CD4-positive, alpha-beta T cell treated with Interleukin-21 for 1 hour (primary cell): ENCODE results near the gene ALOX12B.
A peak's percentile ranks its signal among the peaks of the same experiment; 100 is the strongest.
"Not testable (repeated sequence)": the region's sequence is repeated elsewhere in the genome, so short reads cannot be mapped to it uniquely, and the experiment has no call there.

Source experiments
- DNase-seq: peaks from one replicate; pipeline ENCODE4 v3.0.0-alpha.2; 2020

The ALOX12B gene

GRCh38 chr17:8041249-8041928, 46.1 kb downstream of the ALOX12B start:
- peak; percentile 52 for DNase-seq

DNA sequence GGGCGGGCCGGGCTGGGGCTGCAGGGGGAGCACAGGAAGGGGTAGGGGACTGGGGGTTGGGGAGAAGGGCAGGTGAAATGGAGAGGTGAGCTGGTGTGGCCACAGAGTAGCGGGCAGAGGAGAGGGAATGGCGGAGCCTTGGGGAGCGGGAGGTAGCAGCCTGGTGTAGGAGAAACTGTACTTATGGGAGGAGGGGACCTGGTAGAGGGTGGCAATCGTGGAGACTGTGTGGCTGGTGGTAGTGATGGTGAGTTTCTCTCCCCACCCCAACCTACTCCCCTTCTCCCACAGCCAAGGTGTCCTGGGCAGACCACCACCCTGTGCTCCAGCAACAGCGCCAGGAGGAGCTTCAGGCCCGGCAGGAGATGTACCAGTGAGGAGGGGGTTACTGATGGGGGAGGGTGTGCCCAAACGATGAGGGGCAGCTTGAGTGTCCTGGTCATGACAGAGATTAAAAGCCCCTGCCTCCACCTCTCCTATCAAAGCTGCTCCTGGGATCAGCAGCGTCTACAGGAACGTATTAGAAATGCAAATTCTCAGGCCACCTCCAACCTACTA, 47.8 kb downstream of the ALOX12B start:
- DNase-seq: no peak

GRCh38 chr17:8038954-8039610, 48.4 kb downstream of the ALOX12B start, which contains the start of gene ALOX15B:
ALOX15B (plus strand) TSS chr17:8039059; CDS start chr17:8039156, 97 bp downstream.
- no peak for DNase-seq

- DNase-seq: no peak
These were observed 55.1 kb downstream of the ALOX12B start for GRCh38 chr17:8032442-8032841.

- no peak for DNase-seq
These were observed 55.6 kb downstream of the ALOX12B start for GRCh38 chr17:8031950-8032349.

DNA sequence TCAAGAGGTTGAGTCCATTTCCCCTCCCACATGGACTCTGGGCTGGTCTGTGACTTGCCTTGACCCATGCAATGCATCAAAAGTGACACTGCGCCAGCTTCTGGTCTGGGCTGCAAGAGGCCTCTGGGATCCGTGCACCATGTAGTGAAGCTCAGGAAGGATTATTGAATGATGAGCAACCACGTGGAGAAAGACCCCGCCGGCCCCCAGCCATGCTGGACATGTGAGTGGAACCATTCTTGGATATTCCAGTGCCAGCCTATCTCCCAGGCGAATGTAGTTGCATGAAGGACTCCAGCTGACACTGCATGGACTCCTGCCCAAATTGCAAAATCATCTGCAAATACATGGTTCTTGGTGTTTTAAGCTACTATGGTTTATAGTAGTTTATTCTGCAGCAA, 56.3 kb downstream of the ALOX12B start:
- DNase-seq: no peak

DNA sequence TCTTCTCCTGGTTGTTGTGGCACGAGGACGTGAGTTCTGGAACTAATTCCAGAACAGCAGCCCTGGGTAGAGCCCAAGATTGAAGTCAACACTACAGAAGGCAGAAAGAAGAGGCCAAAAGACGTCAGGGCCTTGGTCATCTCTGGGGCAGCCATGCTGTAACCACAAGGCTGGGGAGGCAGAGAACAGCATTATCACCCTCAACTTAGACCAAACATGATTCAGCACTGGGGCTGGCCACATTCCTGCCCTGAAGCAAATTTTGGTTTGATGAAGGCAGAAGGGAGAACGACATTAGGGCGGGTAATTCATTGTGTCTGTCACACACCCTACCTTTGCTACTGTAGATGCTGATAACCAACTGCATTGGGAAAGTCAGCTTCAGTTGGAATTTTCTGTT, 58.4 kb downstream of the ALOX12B start:
- DNase-seq: no peak

DNA sequence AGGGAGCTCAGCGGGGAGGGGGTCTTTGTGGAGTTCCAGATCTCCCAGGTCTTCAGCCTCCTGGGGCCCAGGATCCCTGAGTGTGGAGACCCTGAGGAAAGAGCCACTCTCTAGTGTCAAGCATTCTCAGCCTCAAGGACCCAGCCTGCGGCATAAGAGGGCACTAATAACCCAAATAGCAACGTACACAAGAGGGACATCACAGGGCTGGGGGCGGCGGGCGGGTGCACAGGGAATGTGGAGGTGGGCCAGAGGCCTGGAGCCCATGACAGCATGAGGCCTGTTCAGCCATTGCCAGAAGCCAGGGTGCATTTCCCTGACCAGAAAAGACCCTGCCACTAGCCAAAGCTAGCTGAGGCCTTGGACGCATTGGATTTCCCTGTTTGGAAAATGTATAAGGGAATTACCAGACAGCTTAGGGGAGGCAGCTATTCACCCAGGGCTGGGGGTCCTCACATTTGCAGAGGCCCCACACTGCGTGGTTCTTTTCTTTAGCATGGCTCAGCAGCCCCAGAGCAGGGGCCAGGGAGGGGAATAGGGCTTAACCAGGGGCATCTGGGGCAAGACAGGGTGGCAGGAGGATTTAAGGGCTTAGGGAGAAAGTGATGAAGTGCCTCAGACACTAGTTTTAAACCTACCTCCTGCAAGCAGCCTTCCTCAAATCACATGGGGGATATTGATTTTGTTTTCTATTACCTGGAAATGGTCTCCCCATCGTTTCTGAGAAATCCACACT, 62.2 kb downstream of the ALOX12B start:
- no peak for DNase-seq

DNA sequence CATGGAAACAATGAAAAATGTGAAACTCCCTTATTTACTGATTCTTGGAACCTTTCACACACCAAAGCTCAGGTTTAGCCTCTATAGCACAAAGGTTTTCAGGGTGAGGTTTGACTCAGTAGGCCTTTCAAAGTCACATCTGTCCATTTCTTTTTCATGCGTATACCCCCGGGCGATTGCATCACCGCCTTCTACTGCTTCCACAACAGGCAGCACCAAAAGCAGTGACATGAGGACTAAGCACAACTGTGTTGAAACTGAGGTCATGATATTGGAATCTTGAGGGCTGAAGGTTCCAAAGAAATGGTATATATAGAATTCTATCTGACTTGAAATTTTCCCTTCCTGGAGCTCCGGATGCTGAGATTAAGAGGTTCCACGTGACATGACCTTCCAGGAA, 63.4 kb downstream of the ALOX12B start:
- DNase-seq: not testable (repeated sequence)
